Measurements from ENCODE around the gene TM9SF2. TPM values are rescaled to one million over a fixed set of nuclear protein-coding genes. Genes with fewer than 3 reads are reported as not detected.
A peak's percentile ranks its signal among the peaks of the same experiment; 100 is the strongest.
"Not testable (repeated sequence)": the region's sequence is repeated elsewhere in the genome, so short reads cannot be mapped to it uniquely, and the experiment has no call there.

Gene TM9SF2
- total RNA-seq, 1 experiment from 2014 or later: 81.9 TPM

GRCh38 chr13:99528547-99528946 is 27.3 kb downstream of the TM9SF2 start:
- DNase-seq (ENCODE audit: low spot score): peak; percentile 41

DNA sequence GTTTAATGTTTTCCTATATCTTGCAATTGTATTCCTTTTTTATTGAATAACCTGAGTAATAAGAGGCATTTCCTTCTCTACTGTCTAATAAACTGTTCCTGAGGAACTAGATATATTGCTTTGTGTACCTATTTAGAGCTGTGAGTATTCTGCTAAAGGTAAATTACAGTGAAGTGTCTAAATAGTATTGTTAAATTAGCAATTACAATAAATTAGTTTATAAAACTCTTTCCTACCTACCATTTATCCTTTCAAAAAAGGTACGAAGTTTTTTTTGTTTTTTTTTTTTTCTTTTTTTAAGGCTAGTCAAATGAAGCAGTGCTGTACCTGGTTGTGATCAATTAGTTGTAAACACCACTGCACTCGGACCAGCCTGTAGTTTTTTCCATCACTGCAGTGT is 34.8 kb downstream of the TM9SF2 start:
- no peak for DNase-seq (ENCODE audit: low spot score)

- no peak for DNase-seq (ENCODE audit: low spot score)
These were observed 39.3 kb downstream of the TM9SF2 start for GRCh38 chr13:99540530-99540929.

DNA sequence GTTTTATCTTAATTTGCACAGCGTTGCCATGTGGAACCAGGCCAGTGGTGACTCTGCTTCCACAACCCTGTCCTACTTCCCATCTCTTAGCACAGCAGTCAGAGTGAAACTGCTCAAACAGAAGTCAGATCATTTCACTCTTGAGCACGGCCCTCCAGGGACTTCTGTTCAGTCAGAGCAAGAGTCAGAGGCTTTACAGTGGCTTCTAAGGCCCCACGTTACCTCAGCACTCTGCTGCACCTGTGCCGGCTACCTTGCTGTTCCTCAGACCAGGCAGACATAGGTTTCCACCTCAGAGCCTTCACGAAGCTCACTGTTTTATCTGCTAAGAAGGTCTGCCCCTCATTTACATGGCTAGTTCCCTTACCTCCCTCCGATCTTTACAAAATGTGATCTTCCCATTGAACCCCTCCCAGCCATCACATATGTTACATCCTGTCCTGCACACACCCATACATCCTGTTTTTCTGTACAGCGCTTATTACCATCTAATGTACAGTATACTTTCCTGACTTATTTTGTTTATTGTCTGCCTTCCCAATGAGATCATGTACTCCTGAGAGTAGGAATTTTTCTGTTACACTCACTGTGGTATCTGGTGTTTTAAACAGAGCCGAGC is 41.6 kb downstream of the TM9SF2 start:
- DNase-seq (ENCODE audit: low spot score): no peak

GRCh38 chr13:99545361-99545760 is 44.1 kb downstream of the TM9SF2 start:
- DNase-seq (ENCODE audit: low spot score): no peak

GRCh38 chr13:99545979-99546378 is 44.7 kb downstream of the TM9SF2 start:
- DNase-seq (ENCODE audit: low spot score): no peak

GRCh38 chr13:99546878-99547277 is 45.6 kb downstream of the TM9SF2 start:
- DNase-seq (ENCODE audit: low spot score): no peak

DNA sequence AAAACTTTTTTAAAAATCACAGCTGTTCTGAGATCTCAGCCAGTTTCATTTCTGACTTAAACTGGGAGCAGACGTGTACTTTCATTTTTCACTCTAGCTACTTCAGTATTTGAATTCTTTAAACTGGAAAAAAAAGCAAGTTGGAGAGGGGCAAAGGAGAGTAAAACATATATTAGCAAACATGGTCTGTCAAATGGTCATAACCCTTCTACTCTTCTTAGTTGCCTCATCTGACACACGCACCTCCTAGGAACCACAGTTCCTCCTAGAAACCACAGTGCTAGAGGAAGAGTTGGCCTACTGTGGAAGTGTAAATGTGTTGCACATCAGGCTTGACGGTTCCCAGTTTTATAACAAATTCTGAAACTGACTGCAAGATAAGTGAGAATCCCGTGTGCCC is 47.2 kb downstream of the TM9SF2 start:
- DNase-seq (ENCODE audit: low spot score): no peak

DNA sequence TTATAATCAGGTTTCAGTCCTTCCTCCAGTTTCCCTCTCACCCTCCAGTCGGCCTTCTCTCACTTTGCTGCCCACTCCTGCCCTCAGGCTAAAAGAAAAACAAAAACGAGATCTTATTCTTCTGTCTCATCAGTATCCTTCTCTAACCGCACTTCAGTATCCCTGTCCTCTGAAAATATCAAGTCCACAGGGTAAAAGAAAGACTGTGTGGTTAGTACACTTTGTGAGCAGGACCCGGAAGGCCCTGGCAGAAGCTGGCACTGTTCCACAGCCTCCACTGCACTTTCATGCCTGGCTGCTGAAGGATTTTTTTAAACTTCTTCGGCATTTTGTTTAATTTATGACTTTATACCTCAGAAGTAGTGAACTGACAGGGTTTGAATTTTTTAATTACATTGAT is 51.8 kb downstream of the TM9SF2 start:
- no peak for DNase-seq (ENCODE audit: low spot score)

GRCh38 chr13:99555149-99555548 is 53.9 kb downstream of the TM9SF2 start:
- no peak for DNase-seq (ENCODE audit: low spot score)

DNA sequence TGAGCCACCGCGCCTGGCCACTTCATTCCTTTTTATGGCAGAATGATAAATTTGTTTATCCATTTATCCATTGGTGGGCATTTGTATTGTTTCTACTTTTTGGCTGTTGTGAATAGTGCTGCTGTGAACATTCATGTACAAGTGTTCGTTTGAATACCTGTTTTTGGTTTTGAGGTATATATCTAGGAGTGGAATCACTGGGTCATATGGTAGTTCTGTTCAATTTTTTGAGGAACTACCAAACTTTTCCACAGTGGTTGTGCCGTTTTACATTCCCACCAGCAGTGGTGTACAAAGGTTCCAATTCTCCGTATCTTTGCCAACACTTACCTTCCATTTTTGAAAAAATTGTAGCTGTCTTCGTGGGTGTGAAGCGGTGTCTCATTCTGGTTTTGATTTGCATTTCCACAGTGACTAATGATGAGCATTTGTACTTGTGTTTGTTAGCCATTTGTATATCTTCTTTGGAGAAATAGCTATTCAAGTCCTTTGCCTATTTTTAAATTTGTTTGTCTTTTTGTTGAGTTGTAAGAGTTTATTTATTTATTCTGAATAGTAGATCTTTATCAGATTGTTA is 55.7 kb downstream of the TM9SF2 start:
- DNase-seq (ENCODE audit: low spot score): no peak

- no peak for DNase-seq (ENCODE audit: low spot score)
These were observed 57.4 kb downstream of the TM9SF2 start for GRCh38 chr13:99558570-99559180.

DNA sequence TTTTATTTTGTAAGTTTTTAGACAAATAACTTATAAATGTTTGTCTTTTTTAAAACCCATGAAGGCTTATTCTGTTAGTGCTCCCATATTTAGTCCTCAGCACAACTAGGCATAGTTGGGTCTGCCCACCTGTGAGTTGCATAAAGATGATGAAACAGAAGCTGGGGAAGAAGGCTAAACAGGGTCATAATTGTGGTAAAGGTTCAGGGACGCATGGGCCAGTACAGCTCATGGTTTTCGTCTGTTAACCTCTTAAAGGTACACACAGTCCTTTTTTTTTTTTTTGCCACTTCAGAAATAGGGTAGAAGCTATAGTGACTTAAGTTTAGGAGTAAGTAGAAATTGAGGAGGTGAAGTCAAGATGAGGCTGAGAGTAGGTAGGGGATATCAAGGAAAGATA is 58.3 kb downstream of the TM9SF2 start:
- DNase-seq (ENCODE audit: low spot score): no peak

DNA sequence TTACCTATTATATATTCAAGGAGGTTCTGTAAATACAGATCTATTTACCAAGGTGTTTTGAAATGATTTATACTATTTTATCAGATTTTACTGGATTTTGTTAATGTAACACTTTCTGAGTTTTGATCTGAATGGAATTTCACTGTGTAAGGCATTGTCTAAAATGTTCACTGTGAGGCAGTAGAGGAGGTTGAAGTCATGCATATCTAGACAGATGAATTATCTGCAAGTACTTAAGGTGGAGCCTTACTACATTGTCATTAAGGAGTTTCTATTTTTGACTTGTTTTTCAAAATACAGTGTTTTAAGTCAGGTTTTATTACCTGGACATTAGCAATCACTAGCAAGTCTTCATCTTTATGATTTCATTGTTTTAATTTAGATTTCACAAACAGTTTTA is 62.1 kb downstream of the TM9SF2 start:
- no peak for DNase-seq (ENCODE audit: low spot score)

GRCh38 chr13:99564386-99564785 is 63.1 kb downstream of the TM9SF2 start:
- no peak for DNase-seq (ENCODE audit: low spot score)

DNA sequence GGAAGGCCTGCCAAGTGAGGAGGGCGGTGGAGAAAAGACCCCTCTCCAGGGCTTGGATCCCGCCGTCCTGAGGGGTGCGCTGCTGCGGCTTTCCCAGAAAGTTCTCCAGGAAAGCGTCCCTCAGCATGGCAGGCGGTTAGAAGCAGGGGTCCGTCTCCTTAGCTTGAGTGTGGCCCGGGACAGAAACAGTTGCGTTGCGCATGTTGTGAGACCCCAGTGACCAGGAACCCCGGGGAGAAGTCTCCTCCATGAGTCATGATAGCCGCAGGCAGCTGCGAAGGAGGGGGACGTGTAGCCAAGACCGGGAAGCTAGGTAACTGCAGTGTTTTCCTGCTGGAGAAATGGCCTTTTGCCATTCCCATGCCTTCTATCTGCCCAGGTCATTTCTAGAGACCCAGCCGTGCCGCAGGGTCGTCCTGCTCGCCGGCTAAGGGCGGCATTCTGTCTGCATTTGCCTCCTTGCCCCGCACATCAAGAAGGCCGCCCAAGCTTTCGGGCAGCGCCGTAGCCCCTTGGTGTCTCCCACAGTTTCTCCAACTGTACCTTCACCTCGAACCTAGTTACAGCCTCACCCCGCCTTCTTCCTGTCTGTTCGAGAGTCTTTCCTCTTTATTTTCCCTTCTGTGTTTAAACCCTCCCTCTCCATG is 64.3 kb downstream of the TM9SF2 start:
- DNase-seq (ENCODE audit: low spot score): no peak

DNA sequence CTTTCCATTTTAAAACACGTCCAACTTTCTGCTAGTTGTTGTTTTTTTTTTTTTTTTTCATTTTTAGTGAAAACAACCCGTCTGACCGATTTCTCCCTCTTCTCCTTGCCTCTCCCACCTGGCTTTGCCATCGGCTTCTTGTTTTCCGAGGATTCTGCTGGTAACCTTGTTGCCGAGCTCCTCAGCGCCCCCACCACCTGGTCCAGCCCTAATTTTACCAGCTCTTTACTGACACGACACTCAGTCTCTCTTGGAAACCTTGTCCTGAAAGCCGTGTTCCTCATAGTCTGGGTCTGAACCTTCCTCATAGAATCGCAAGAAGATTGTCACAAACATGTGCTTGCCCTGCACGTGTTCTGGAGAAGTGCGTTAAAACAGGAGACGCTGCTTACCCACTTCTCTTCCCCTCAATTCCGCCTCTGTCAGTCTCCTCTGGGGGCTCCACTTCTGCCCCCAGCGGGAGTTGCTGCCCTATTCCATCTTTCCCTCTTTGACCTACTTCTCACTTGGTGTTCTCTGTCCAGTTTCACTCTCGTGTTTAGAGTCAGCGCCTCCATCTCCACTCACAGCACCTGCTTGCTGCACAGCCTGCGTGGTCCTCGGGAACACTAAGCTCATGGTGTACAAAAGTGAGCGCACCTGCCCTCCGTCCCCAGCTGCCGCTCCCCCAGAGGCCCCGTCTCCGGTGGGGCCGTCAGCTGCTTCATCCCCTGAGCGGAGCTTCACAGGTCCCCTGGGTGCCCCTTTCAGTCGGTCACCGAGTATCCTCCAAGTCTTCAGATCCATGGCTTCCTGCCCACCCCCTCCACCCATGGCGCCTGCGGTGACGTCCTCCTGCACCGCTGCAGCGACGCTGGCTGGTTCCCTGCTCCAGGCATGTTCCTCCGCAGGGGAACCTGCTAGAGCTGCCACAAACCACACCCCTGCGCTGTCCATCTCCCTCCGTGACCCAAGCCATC is 65.1 kb downstream of the TM9SF2 start:
- DNase-seq (ENCODE audit: low spot score): no peak

GRCh38 chr13:99568901-99569300 is 67.6 kb downstream of the TM9SF2 start:
- not testable (repeated sequence) for DNase-seq (ENCODE audit: low spot score)

GRCh38 chr13:99572131-99572530 is 70.9 kb downstream of the TM9SF2 start:
- no peak for DNase-seq (ENCODE audit: low spot score)

DNA sequence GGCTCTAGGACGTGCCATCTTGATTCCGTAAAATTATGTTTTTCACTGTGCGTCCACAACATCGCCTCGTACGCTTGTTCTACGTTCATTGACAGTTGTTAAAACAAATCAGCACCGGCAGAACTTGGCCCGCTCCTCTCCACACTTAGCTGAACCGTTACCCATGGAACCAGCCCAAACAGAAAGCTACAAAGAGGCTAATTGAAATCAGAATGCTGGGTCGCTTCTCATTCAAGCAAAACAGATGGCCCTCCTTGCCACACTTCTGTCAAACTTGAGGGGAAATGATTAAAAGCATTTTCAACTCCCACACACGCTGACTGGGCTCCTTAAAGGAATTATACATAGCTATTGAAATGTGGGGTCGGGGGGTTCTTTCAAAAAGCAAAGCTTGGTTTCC is 71.6 kb downstream of the TM9SF2 start:
- no peak for DNase-seq (ENCODE audit: low spot score)

- no peak for DNase-seq (ENCODE audit: low spot score)
These were observed 74.3 kb downstream of the TM9SF2 start for GRCh38 chr13:99575376-99576120.
